ENCODE results near the gene THBS1.

Gene THBS1

DNA sequence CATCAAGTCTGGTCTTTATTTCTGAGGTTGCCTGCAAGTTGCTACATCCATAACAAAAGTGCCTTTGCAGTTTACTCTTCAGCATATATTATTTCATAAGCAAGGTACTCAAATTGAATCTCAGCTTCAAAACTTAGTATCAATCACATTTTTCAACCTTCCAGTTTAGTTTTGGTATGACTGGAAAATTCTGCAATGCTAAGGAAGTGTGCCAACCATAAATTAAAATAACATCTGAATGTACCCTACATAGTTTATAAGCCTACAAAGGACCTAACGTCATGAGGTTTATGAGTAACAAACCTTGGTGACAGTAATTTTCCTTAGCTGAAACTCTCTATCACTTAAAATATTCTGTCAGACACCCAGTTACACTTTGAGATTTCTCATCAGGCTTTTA is 62.8 kb downstream of the THBS1 start:
- Histone ChIP-seq H3K4me3 (ENCODE audit: insufficient read depth, low read length, poor library complexity, severe bottlenecking) (no peak overlapping the region), H3K79me2 (ENCODE audit: insufficient read depth, low read length) (no peaks in the 10 kb centered on the region), H3K9me2 (replicated peaks; ENCODE audit: insufficient read depth, low read length) (no peaks in the 10 kb centered on the region), H3F3A (ENCODE audit: insufficient read depth) (no peaks in the 10 kb centered on the region), H3K9me3 (ENCODE audit: insufficient read depth, low read length) (no peaks in the 10 kb centered on the region), H3K36me3 (ENCODE audit: low read length) (no peaks in the 10 kb centered on the region), H2AFZ (ENCODE audit: low read depth, low read length, severe bottlenecking) (no peak overlapping the region), H3K27ac (ENCODE audit: low read depth, low read length) (no peak overlapping the region), H3K27me3 (ENCODE audit: low read length) (no peaks in the 10 kb centered on the region), H3K4me2 (ENCODE audit: low read depth, low read length, poor library complexity, severe bottlenecking) (no peak overlapping the region), H4K20me1 (ENCODE audit: low read depth, low read length) (no peaks in the 10 kb centered on the region), H3K9ac (ENCODE audit: low read length) (no peak overlapping the region)
- TF ChIP-seq, protein P1, sequence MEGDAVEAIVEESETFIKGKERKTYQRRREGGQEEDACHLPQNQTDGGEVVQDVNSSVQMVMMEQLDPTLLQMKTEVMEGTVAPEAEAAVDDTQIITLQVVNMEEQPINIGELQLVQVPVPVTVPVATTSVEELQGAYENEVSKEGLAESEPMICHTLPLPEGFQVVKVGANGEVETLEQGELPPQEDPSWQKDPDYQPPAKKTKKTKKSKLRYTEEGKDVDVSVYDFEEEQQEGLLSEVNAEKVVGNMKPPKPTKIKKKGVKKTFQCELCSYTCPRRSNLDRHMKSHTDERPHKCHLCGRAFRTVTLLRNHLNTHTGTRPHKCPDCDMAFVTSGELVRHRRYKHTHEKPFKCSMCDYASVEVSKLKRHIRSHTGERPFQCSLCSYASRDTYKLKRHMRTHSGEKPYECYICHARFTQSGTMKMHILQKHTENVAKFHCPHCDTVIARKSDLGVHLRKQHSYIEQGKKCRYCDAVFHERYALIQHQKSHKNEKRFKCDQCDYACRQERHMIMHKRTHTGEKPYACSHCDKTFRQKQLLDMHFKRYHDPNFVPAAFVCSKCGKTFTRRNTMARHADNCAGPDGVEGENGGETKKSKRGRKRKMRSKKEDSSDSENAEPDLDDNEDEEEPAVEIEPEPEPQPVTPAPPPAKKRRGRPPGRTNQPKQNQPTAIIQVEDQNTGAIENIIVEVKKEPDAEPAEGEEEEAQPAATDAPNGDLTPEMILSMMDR (IDR thresholded peaks at IDR 0.05; ENCODE audit: insufficient read depth, low read length, poor library complexity, severe bottlenecking) = no peak
- TF ChIP-seq EZH2phosphoT487 (conservative IDR thresholded peaks at IDR 0.05; ENCODE audit: low read length) = no peak

- Histone ChIP-seq H3K9me3 (ENCODE audit: insufficient read depth, low read length) (no peaks in the 10 kb centered on the region), H3K79me2 (ENCODE audit: insufficient read depth, low read length) (no peaks in the 10 kb centered on the region), H4K20me1 (ENCODE audit: low read depth, low read length) (no peaks in the 10 kb centered on the region), H3K4me3 (ENCODE audit: insufficient read depth, low read length, poor library complexity, severe bottlenecking) (no peak overlapping the region), H3K9me2 (replicated peaks; ENCODE audit: insufficient read depth, low read length) (no peaks in the 10 kb centered on the region), H2AFZ (ENCODE audit: low read depth, low read length, severe bottlenecking) (no peak overlapping the region), H3K27me3 (ENCODE audit: low read length) (no peaks in the 10 kb centered on the region), H3K4me2 (ENCODE audit: low read depth, low read length, poor library complexity, severe bottlenecking) (no peak overlapping the region), H3K27ac (ENCODE audit: low read depth, low read length) (no peak overlapping the region), H3F3A (ENCODE audit: insufficient read depth) (no peaks in the 10 kb centered on the region), H3K36me3 (ENCODE audit: low read length) (no peaks in the 10 kb centered on the region), H3K9ac (ENCODE audit: low read length) (no peak overlapping the region)
- TF ChIP-seq, protein P1 (IDR thresholded peaks at IDR 0.05; ENCODE audit: insufficient read depth, low read length, poor library complexity, severe bottlenecking) = no peak
- no peak for TF ChIP-seq EZH2phosphoT487 (conservative IDR thresholded peaks at IDR 0.05; ENCODE audit: low read length)
Observed at GRCh38 chr15:39644136-39644535, 63.3 kb downstream of the THBS1 start.

GRCh38 chr15:39645138-39645975 is 64.5 kb downstream of the THBS1 start:
- Histone ChIP-seq H2AFZ (ENCODE audit: low read depth, low read length, severe bottlenecking) (no peak overlapping the region), H3K27me3 (ENCODE audit: low read length) (no peaks in the 10 kb centered on the region), H3K4me3 (ENCODE audit: insufficient read depth, low read length, poor library complexity, severe bottlenecking) (no peak overlapping the region), H3F3A (ENCODE audit: insufficient read depth) (no peaks in the 10 kb centered on the region), H4K20me1 (ENCODE audit: low read depth, low read length) (no peaks in the 10 kb centered on the region), H3K36me3 (ENCODE audit: low read length) (no peaks in the 10 kb centered on the region), H3K9ac (ENCODE audit: low read length) (no peak overlapping the region), H3K27ac (ENCODE audit: low read depth, low read length) (no peak overlapping the region), H3K9me3 (ENCODE audit: insufficient read depth, low read length) (no peaks in the 10 kb centered on the region), H3K79me2 (ENCODE audit: insufficient read depth, low read length) (no peaks in the 10 kb centered on the region), H3K9me2 (replicated peaks; ENCODE audit: insufficient read depth, low read length) (no peaks in the 10 kb centered on the region), H3K4me2 (ENCODE audit: low read depth, low read length, poor library complexity, severe bottlenecking) (no peak overlapping the region)
- TF ChIP-seq EZH2phosphoT487 (conservative IDR thresholded peaks at IDR 0.05; ENCODE audit: low read length) = no peak
- TF ChIP-seq, protein P1 (IDR thresholded peaks at IDR 0.05; ENCODE audit: insufficient read depth, low read length, poor library complexity, severe bottlenecking) = no peak

Data from SU-DHL-6 (cell line).